ENCODE data around the gene OVCH2. TPM values are rescaled to one million over a fixed set of nuclear protein-coding genes. Genes with fewer than 3 reads are reported as not detected.
"Not testable (repeated sequence)": the region's sequence is repeated elsewhere in the genome, so short reads cannot be mapped to it uniquely, and the experiment has no call there.

OVCH2 gene
- total and polyA plus RNA-seq, 2 experiments from 2014 or later: 0.42 to 1.3 TPM

GRCh38 chr11:7749456-7749855, 43.2 kb upstream of the OVCH2 start (continued):
- TF ChIP-seq ZNF462 (CRISPR knock-in tag; IDR thresholded peaks at IDR 0.05) (no peak), NANOG (IDR thresholded peaks at IDR 0.05; ENCODE audit: borderline replicate concordance) (no peak), CTCF (conservative IDR thresholded peaks at IDR 0.05; ENCODE audit: low read depth in 2 of 2) (no peak), EZH2 (IDR thresholded peaks at IDR 0.05; ENCODE audit: low read depth, unreplicated experiment) (no peak)

GRCh38 chr11:7734767-7735166, 28.5 kb upstream of the OVCH2 start:
- H3K36me3 Mint-ChIP-seq (ENCODE audit: low read depth); ATAC-seq; H3K79me2 ChIP-seq (replicated peaks; ENCODE audit: insufficient read depth); H4K20me1 ChIP-seq (replicated peaks; ENCODE audit: insufficient read depth); H2AFZ ChIP-seq; H3F3A ChIP-seq (replicated peaks; ENCODE audit: low read depth); H3K27me3 Mint-ChIP-seq (ENCODE audit: insufficient read depth, low read depth, poor library complexity); H3K4me3 Mint-ChIP-seq; H3K4me1 Mint-ChIP-seq; DNase-seq (ENCODE audit: low spot score); H3K4me3 ChIP-seq; H3K27me3 ChIP-seq (ENCODE audit: insufficient read depth); H3K4me2 ChIP-seq; H3K27ac Mint-ChIP-seq; H3K27ac ChIP-seq (ENCODE audit: low read depth); H3K4me1 ChIP-seq (ENCODE audit: insufficient read depth); H3K9me2 ChIP-seq (ENCODE audit: insufficient read depth); H3K36me3 ChIP-seq (ENCODE audit: insufficient read depth); H3K9me3 Mint-ChIP-seq: not testable (repeated sequence)
